Body of pancreas (tissue), 4 donors: ENCODE measurements around the gene RBM33.

Experiments used
- POLR2A ChIP-seq, 3 donors: fragments of 450-650 bp; IDR thresholded peaks; one replicate each; pipeline ENCODE4 v1.6.1; 2016; ENCODE audit warnings: antibody characterized with exemption in 3 of 3, mild to moderate bottlenecking in 2 of 3
- TF ChIP-seq, protein P1 (sequence below), 7 experiments: fragments of 450-650 bp in 4 of 7; fragments of 200-600 bp in 3 of 7; sonication (generic) in 3 of 7; IDR thresholded peaks; one replicate each; pipeline ENCODE4 v1.5.1; 2016 to 2019; ENCODE audit warnings: antibody characterized with exemption in 7 of 7

DNA sequence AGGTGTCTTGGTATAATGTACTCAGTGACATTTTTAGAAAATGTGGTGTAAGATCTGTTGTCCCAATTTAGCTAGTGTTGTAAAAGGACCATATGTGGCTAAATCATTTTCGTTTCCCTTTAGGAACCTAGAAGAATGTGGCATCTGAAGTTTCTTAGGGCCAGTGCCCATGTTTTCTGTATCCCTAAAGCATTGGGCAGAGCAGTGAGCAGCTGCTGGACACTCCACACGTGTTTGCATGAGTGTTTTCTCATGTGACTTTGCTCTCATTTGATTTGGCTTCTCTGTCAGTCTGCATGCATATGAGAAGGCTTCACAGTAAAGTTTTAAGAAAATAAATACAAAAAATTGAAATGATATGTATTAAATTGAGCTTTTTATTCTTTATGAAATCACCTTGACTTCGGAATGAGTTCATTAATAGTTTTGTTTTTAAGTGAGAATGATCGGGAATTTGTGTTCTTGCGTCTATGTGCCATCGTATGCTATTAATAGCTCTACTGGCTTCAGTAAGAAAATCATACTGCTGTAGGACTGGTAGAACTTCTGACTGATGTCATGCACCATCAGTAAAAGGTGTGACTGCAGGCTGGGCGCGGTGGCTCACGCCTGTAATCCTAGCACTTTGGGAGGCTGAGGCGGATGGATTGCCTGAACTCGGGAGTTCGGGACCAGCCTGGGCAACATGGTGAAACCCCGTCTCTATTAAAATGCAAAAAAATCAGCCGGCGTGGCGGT is 61.3 kb downstream of the RBM33 start:
- TF ChIP-seq, protein P1, sequence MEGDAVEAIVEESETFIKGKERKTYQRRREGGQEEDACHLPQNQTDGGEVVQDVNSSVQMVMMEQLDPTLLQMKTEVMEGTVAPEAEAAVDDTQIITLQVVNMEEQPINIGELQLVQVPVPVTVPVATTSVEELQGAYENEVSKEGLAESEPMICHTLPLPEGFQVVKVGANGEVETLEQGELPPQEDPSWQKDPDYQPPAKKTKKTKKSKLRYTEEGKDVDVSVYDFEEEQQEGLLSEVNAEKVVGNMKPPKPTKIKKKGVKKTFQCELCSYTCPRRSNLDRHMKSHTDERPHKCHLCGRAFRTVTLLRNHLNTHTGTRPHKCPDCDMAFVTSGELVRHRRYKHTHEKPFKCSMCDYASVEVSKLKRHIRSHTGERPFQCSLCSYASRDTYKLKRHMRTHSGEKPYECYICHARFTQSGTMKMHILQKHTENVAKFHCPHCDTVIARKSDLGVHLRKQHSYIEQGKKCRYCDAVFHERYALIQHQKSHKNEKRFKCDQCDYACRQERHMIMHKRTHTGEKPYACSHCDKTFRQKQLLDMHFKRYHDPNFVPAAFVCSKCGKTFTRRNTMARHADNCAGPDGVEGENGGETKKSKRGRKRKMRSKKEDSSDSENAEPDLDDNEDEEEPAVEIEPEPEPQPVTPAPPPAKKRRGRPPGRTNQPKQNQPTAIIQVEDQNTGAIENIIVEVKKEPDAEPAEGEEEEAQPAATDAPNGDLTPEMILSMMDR (IDR thresholded peaks at IDR 0.05) = no peak
- TF ChIP-seq POLR2A (IDR thresholded peaks at IDR 0.05) = no peak
